HG02571 (cell line): Measurements from ENCODE around the gene TAB3.

Experiments
- ATAC-seq: cut with Tn5 transposase; IDR thresholded peaks from one replicate; pipeline ENCODE4 v1.9.1; 2021; ENCODE audit warnings: mild to moderate bottlenecking, moderate library complexity; ENCODE audit not compliant: unreplicated experiment

Gene TAB3

DNA sequence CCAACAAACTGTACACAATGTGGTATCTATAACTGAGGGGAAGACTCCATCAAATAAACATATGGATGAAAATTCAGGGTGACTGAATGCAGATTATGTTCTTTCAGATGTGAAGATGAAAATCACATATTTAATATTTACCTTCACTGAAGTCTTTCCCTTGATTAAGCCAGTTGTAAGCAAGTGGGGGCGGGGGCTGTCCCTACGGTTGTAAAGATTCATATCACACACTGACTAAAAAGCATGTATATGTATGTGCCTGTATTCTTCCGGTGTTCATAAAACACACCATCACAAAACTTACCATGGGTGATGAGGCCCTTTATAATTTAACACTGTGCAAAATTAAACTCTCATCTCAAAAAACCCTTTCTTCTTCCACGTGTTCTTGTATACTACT, 1.3 kb downstream of the TAB3 start:
- ATAC-seq: no peak

DNA sequence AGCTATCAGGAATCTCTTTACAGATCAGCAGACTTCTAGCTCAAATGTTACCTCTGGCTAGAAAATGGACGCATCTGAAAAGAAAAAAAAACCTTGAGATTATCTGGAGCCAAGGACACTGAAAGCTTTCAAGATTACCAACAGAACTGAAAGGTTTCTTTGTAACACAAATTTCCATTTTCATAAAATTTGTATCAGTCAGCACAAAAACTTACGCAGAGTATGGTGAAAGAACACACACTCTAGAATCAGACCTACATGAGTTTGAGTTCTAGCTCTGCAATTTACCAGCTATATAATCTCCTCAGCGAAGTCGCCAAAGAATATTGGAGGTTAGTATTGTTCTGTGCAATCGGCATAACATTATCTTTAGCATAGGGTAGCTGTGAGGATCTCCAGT, 1.8 kb downstream of the TAB3 start:
- no peak for ATAC-seq

DNA sequence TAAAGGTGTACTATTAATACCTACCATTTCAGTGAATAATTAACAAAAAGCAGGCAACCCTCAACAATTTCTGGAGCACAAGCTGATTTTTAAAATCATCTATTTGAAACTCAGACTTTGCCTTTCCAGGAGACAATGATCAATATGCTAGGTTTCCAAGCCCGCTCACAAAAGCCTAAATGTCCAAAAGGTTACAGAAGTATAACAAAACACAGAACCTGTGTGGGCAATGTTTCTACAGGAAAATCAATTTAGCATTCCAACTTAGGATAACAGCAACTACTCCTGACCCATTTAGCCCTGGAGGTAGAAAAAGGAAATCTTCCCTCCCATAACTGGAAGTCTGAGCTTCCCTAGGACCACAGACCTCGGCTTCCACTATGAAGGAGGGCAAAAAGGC, 3.9 kb downstream of the TAB3 start:
- ATAC-seq: no peak

DNA sequence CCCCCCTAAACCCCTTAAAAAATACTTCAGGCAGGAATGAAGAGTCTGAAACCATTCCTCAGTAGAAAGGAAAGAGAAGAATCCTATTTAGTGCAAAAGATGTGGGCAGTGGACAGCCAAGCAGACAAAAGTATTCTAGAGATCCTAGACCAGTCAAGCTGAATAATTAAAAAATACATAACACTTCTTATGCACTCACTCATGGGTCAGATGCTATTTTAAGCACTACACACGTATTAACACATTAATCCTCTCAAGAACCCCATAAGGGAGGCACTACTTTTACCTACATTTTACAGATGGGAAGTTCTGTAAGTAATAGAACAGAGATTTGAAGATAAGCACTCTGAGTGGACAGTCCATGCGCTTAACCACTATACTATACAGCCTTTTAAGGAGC, 5.9 kb downstream of the TAB3 start:
- ATAC-seq: no peak

DNA sequence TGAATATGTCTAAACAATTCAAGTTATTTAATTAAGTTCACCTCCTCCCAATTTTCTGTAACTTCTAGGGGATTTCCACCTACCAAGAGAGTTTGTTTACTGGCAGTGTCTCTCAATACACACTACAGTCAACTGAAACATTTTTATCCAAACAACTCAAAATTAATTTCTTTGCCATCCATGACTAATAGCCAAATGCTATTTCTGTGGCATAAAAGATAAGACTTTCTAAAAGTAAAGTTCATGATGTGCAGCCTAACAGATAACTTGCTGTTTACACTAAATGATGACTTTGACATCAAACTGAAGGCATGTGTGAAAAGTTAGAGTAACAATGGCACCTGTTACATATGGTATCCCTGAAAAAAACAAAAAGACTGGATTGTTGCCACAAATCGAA, 7.3 kb downstream of the TAB3 start:
- no peak for ATAC-seq

DNA sequence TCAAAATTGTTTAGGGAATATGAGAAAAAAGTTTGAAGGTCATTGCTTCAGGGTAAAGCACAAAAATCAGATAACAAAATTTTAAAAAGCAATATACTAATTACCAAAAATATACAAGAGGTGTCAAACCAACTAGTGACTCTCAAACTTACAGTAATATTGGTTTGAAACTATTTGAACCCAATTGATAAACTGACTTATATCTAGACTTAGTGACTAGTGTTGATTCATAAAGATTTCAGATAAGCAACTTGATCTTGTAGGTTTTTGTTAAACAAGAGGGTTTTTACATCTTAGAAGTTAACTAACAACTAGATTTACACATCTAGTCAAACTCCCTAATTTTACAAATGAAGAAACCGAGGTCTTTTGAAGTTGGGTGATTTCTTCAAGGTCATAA, 7.7 kb downstream of the TAB3 start:
- no peak for ATAC-seq

DNA sequence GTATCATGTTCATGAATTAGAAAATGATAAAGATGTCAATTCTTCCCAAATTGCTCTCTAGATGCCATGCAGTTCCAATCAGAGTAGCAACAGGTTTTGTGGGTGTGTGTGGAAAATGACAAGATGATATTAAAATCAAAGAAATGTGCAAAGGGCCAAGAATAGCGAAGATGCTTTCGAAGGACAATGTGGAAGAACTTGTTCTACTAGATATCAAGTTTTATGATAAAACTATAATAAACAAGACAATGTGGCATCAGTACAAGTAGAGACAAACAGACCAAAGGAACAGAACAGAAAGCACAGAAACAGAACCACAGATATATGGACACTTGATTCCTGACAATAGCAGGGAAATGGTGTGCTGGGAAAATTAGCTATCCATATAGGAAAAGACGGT, 9.0 kb downstream of the TAB3 start:
- ATAC-seq: no peak

DNA sequence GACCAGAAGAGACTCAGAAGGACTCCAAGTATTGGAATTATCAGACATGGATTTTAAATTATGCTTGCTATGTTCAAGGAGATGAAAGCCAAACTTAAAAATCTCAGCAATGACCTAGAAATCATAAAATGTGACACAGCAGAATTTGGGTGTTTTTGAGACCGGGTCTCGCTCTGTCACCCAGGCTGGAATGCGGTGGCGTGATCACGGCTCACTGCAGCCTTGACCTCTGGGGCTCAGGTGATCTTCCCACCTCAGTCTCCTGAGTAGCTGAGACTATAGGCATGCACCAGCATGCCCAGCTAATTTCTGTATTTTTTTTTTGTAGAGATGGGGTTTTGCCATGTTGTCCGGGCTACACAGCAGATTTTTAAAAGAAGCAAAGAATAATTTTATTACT, 12.7 kb downstream of the TAB3 start:
- ATAC-seq: no peak

DNA sequence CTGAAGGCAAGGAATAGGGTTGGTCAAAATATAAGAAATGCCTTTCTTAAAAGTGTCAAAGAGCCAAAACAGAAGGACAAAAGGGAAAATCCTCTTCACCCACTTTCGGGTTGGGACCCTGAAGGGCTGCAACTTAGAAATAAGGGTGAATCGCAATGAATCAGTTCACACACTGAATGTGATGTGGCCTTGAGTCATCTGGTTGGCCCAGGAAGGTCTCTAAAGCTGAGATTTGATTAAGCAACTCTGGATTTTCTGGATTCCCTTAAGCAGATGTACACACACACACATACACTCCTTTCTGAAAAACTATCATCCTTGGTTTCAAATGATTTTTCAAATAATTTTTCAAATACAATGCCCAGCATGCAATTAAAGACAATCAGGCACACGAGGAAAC, 13.1 kb downstream of the TAB3 start:
- ATAC-seq: no peak

DNA sequence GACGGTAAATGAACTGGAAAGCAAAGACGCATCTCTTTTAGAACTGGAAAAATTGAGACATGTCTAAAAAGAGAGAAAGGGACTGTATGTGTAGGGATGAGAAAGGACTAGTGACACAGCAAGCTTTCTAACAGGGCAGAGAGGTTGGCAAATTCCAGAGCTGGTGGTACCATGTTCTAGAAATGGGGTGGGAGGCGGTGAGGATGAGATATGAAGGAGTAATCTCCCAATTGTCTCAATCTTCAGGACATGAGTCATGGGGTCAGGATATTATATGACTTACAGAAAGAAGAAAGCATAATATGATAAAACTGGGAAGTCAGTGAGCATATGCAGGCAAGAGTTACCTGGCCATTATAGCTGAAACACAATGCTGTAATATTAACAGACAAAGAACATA, 14.2 kb downstream of the TAB3 start:
- no peak for ATAC-seq

DNA sequence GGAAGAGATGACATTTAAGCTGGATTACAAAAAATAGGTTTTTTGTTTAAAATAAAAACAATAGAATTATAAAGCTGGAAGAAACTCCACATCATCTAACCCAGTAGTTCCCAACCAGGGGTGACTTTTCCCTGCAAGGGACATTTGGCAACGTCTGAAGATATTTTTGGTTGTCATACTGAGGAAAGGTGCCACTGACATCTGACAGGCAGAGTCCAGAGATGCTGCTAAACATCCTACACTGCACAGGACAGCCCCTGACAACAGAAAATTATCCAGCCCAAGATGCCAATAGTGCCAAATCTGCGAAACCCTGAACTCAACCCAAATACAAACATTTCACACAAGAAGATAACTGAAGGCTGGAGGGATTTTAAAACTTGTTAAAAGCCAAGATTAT, 18.5 kb downstream of the TAB3 start:
- no peak for ATAC-seq

DNA sequence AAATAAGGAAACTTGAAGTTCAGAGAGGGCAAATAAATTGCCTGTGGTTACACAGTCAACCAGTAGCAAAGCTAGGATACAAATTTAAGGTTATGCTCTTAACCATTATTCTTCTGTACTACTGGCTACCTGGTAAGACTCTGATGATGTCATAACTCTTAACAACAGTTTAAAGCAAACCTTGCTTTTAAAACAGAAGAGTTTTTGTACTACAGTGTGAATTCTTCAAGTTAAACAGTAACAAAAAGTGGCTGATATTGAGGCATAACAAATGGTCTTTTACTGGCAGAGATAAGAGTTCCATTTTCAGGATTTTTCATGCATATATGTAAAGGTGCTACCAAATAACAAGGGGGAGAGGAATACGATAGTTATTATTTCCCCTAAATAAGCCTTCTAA, 23.4 kb downstream of the TAB3 start:
- ATAC-seq: no peak

DNA sequence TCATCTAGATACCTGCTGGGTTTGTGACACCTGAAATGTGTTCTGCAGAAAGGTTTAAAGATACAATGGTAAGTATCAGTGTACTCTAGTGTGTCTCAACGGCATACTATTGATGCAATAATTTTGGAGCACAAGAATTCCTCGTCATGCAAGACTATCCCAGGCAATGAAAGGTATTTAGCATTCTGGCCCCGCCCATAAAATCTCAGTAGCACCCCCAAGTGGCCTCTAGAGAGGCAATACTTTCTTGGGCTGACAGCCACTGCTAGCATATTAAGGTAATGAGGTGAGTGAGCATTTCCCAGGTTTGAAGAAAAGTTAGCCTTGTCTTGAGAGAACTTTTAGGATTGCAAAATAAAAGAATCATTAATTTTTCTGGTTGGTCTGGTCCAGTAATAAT, 24.0 kb downstream of the TAB3 start:
- no peak for ATAC-seq

DNA sequence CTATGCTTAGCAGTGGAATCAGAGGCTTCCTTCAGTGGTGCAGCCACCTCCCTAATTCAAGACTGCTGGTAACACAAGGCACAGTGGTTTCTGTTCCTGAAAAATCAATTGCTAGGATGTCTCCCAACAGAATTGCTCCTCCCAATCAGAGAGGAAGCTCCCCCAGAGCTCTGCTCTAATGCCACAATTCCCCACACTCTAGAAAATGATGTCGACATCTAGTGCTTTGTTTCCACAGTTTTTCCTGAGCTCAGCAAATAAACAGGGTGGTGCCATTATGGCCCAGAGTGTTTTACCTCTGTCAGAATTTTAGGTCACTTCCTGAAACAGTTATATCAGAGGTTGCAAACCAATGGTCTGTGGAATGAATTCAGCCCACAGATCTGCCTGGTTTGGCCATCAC, 24.7 kb downstream of the TAB3 start:
- ATAC-seq: no peak

DNA sequence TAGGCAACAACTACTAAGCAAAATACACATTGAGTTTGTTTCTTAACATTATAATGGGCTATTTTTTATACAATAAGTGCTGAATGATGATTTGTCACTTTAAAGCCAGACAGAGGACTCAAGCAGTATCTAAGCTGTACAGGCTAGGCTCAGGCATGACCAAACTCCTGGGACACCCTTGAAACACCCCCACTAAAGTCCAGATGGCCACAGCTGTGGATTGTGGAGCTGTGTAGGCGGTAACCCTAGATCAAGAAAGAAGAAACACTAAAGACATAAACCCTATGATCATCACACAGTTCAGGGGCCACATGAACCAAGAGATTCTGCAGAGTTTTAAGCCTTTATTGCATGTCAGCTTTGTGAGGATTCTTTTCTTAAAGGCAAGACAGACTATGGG, 25.1 kb downstream of the TAB3 start:
- no peak for ATAC-seq

DNA sequence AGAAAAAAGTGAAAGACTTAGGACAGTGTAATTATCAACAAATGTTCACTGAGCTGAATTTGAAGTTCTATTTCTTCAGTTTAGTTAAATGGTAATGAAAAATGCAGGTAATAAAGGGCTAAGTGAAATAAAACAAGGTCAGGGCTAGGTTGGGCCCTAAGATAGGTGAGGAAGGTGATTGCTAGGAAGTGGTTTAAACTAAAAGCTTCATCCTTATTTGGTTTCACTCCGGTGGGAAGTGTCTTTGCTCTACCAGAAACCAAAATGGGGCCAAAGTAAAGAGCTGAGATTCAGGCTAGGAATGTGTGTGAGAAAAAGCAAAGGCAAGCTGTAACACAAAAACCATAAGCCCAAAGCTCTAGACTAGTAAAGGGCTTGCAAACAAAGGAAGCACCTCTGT, 31.0 kb downstream of the TAB3 start:
- no peak for ATAC-seq

DNA sequence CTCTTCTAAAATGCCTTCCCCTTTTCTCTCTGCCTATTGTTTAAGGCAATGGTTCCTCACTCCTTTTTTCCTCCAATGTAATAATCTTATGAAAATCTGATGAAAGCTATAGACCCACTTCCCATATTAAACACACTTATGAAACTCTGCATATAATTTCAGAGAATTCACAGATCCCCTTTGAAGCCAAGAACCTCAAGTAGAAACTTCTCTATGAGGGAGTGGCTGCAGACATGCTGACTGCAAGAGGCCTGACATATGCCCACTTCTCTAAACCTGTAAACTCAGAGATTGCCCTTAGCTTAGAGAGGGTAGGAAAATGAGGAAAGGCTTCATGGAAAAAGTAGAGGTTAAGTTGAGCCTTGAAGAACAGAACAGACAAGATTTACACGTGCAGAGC, 37.6 kb downstream of the TAB3 start:
- no peak for ATAC-seq

DNA sequence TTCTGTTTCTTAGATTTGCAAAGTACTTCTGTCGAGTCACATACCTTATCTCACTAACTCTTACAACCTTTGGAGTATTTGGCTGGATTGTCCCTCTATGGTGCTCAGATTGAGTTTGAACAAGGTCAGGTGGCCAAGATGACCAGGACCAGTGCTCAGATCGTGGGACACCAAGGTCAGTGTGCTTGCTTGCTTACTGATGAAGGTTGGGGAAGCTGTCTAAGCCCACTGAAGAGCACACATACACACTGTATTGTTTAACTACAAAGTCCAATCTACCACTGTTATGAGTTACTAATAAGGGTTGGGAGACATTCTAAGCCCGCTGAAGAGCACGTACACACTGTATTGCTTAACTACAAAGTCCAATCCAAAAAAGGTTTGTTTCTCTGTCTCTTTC, 53.7 kb downstream of the TAB3 start:
- ATAC-seq: no peak

DNA sequence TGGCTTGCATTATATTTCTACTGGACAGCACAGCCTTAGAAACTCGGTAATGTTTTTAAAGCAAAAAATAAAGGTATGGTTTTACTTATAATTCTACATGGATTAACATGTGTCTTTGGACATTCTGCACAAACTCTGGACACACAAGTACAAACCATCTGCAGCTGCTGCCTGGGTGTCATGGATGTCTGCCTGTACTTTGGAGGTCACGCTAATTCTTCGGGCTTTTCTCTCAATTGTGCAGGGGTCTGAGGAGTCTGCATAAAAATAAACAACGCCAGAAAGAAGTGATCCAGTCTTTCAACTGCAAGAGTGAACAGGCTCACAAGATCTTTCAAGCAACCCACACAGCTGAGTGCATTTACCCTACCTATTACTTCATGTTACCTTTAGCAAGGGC, 55.2 kb downstream of the TAB3 start:
- ATAC-seq: no peak

DNA sequence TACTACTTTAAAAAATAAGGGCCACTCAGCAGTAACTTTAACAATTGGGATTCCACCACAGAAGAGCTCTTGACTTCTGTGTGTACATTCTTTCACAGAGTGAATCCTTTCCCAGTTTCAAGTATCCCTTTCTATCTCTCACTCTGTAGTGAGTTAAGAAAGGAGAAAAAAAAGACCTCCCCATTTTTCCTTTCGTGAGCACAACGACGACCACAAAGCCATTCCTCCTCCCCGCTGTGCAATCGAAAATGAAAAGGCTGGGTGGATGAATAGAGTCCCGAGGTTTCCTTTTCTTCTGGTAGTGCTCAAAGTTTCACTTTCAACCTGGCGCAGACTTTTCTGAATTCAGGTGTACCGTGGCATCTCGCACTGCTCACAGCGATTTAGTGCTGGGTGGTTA, 58.0 kb downstream of the TAB3 start:
- ATAC-seq: no peak

DNA sequence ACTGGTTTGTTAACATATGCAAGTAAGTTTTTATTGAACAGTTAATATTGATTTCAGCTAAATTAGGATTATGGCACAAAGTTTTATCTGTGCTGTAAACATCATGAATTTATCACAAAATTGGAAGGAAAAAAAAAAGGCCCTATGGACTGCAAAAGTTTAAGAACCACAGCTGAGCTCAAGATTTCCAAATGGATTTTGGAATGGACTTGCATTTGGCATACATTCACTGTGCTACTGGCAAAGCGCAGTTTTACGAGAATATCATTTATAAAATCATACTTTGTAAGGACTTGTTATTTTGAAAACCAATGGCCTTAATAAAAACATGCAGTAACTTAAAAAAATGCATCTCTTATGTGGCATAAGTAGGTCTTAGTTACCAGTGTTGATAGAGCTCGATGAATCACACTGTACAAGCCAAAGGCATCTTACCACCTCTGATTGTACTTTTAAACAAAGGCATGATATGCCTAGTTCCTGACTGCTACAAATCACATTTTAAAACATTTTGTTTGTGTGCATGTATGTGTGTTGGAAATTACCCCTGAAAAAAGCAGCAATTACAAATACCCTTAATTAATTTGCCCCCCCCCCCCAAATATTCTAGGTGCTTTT, 58.6 kb downstream of the TAB3 start:
- no peak for ATAC-seq

DNA sequence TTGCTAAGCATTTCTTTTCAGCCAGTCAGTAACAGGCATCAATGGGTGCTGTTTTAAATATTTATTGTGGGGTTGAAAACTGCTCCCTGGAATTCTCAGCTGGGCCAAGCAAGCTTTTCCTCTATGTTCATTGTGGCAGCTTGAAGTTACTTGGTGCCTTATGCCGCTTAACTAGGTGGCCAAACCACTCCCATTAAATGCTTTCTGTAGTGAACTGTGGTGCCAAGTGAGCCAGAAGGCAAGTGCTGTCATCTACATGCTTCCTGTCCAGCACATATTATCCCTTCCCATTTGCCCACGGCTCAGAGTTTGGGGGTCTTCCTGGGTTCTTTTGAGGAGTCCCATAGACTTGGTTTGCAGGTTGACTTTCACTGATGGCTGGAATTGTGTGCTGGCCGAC, 64.8 kb downstream of the TAB3 start:
- no peak for ATAC-seq

DNA sequence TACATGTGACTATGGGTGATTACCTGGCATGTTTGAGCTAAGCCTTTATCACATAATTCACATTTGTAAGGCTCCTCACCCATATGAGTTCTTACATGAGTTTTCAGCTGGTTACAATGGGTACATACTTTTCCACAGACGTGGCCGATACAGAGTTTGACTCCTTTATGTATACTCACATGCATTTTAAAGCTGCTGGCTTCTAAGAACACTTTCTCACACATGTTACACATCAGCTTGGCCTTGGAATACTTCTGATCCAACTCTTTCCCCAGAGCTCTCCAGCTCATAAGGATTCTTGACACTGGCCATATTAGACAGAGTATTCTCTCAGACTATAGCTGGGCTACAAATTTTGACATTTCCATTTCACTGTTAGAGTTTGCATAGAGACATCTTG, 66.3 kb downstream of the TAB3 start:
- no peak for ATAC-seq
